Endothelial cell (in vitro differentiated cells): ENCODE measurements around the gene ZNF213. TPM values are rescaled to one million over a fixed set of nuclear protein-coding genes. Genes with fewer than 3 reads are reported as not detected.

ENCODE experiments used
- DNase-seq: peaks from one replicate; pipeline ENCODE4 v3.0.0; 2021; ENCODE audit warnings: low spot score
- H3K27ac Mint-ChIP-seq: one replicate; pipeline ENCODE4 v1.8.0; 2021; ENCODE audit warnings: mixed read lengths, inconsistent platforms; ENCODE audit not compliant: unreplicated experiment
- H3K27me3 Mint-ChIP-seq: one replicate; pipeline ENCODE4 v1.8.0; 2021; ENCODE audit warnings: mild to moderate bottlenecking, moderate library complexity, mixed read lengths, inconsistent platforms; ENCODE audit not compliant: unreplicated experiment
- H3K36me3 Mint-ChIP-seq: one replicate; pipeline ENCODE4 v1.8.0; 2021; ENCODE audit warnings: mild to moderate bottlenecking, low read depth, mixed read lengths, inconsistent platforms; ENCODE audit not compliant: unreplicated experiment
- H3K4me1 Mint-ChIP-seq: one replicate; pipeline ENCODE4 v1.8.0; 2021; ENCODE audit warnings: mild to moderate bottlenecking, mixed read lengths, inconsistent platforms; ENCODE audit not compliant: unreplicated experiment
- H3K4me3 Mint-ChIP-seq: one replicate; pipeline ENCODE4 v1.8.0; 2021; ENCODE audit warnings: mild to moderate bottlenecking, mixed read lengths, inconsistent platforms; ENCODE audit not compliant: unreplicated experiment
- H3K9me3 Mint-ChIP-seq: one replicate; pipeline ENCODE4 v1.8.0; 2021; ENCODE audit warnings: mixed read lengths, inconsistent platforms; ENCODE audit not compliant: unreplicated experiment
- CTCF ChIP-seq: fragments of 200-600 bp; sonication (generic); IDR thresholded peaks from one replicate; pipeline ENCODE4 v1.5.0; 2021; ENCODE audit warnings: antibody characterized with exemption; ENCODE audit not compliant: unreplicated experiment
- total RNA-seq: library from RNA; stranded (reverse); fragmentation: NEBNext Ultra II Directional; extraction: Animal tissue kit (Norgen Biotek cat#: 25700); gene quantifications from one replicate; pipeline ENCODE4 v1.2.1, GENCODE V29; 2021; ENCODE audit not compliant: unreplicated experiment

The ZNF213 gene
- total RNA-seq, 1 donor from 2014 or later = 10.1 TPM

GRCh38 chr16:3092501-3092941 lies 42.3 kb upstream of the ZNF213 start:
- Mint-ChIP-seq H3K36me3 (peaks cover 12% of the 10 kb centered on the region), H3K4me1 (peaks cover 24% of the 10 kb centered on the region), H3K9me3 (no peaks in the 10 kb centered on the region), H3K27me3 (peaks cover 15% of the 10 kb centered on the region), H3K27ac (no peak overlapping the region), H3K4me3 (no peak overlapping the region)
- DNase-seq = no peak
- no peak for TF ChIP-seq CTCF

GRCh38 chr16:3094289-3095027 lies 40.4 kb upstream of the ZNF213 start:
- peak overlapping the region; percentile 10 for H3K27ac Mint-ChIP-seq
- DNase-seq = peak; percentile 62

GRCh38 chr16:3095869-3096268 lies 39.0 kb upstream of the ZNF213 start:
- Mint-ChIP-seq H3K4me3 (no peak overlapping the region), H3K27me3 (peaks cover 13% of the 10 kb centered on the region), H3K9me3 (no peaks in the 10 kb centered on the region), H3K36me3 (peaks cover 9% of the 10 kb centered on the region), H3K27ac (no peak overlapping the region), H3K4me1 (peaks cover 31% of the 10 kb centered on the region)
- peak; percentile 33 for TF ChIP-seq CTCF
- no peak for DNase-seq

More at GRCh38 chr16:3094289-3095027, 40.4 kb upstream of the ZNF213 start:
- peak; percentile 70 for TF ChIP-seq CTCF
- peaks cover 14% of the 10 kb centered on the region for H3K27me3 Mint-ChIP-seq
- H3K36me3 Mint-ChIP-seq = peaks cover 12% of the 10 kb centered on the region
- H3K4me3 Mint-ChIP-seq = no peak overlapping the region
- peaks cover 25% of the 10 kb centered on the region for H3K4me1 Mint-ChIP-seq
- no peaks in the 10 kb centered on the region for H3K9me3 Mint-ChIP-seq

GRCh38 chr16:3096362-3096761 lies 38.5 kb upstream of the ZNF213 start:
- DNase-seq = no peak
- no peak for TF ChIP-seq CTCF
- Mint-ChIP-seq H3K9me3 (no peaks in the 10 kb centered on the region), H3K27me3 (peaks cover 11% of the 10 kb centered on the region), H3K4me3 (no peak overlapping the region), H3K4me1 (peaks cover 36% of the 10 kb centered on the region), H3K36me3 (peaks cover 5% of the 10 kb centered on the region), H3K27ac (no peak overlapping the region)

- Mint-ChIP-seq H3K27ac (peak overlapping the region; percentile 24), H3K27me3 (peaks cover 10% of the 10 kb centered on the region), H3K4me1 (peaks cover 42% of the 10 kb centered on the region), H3K4me3 (peak overlapping the region; percentile 47), H3K36me3 (peaks cover under 1% of the 10 kb centered on the region), H3K9me3 (no peaks in the 10 kb centered on the region)
- no peak for DNase-seq
- TF ChIP-seq CTCF = no peak
Measured at GRCh38 chr16:3097266-3097665, 37.6 kb upstream of the ZNF213 start.
